K562 (cell line): Measurements from ENCODE around the gene PLOD1. TPM values are rescaled to one million over a fixed set of nuclear protein-coding genes. Genes with fewer than 3 reads are reported as not detected.
A peak's percentile ranks its signal among the peaks of the same experiment; 100 is the strongest.

Experiments
- ATAC-seq: fragments of 200-7000 bp; cut with Tn5 transposase; 3 replicates; pipeline ENCODE4 v1.9.1; 2020; ENCODE audit warnings: moderate library complexity
- BruUV-seq: library from RNA; stranded (reverse); fragments of 400-500 nt; replicated peaks from 2 replicates; lab custom pipeline; 2021; lab: Mats Ljungman, UMichigan
- CTCF ChIA-PET: fragments of 300-600 bp; formaldehyde crosslinking; extraction: SDS; loops from one replicate; lab custom pipeline; 2021; ENCODE audit warnings: low intra/inter-chr PET ratio; lab: Yijun Ruan, JAX
- POLR2A ChIA-PET: fragments of 300-600, 350-650 bp; sonication (Branson Sonifier 250); formaldehyde crosslinking; extraction: SDS; loops from one replicate; lab custom pipeline; 2021; ENCODE audit warnings: antibody characterized with exemption, inconsistent platforms; lab: Yijun Ruan, JAX
- DNase-seq, 4 experiments: peaks; one replicate each; pipeline versions ENCODE4 v3.0.0 to v3.0.0-alpha.2; 2011 to 2018; ENCODE audit warnings: low spot score in 3 of 4, mixed read lengths in 3 of 4; ENCODE audit errors: extremely low read depth in 1 of 4
- FAIRE-seq: peaks from 2 replicates; lab custom pipeline; 2011; peaks lifted over from hg19 to GRCh38; lab: Jason Lieb, UNC
- H2AFZ ChIP-seq: 2 replicates; pipeline ENCODE4 v1.6.0; 2011; ENCODE audit warnings: low read depth, low read length, control low read depth, inconsistent platforms
- H3K27ac ChIP-seq: fragments of 200-600 bp; 3 replicates; pipeline ENCODE4 v1.8.0; 2011; ENCODE audit warnings: low read depth, mild to moderate bottlenecking, control low read depth, inconsistent platforms, low read length, moderate library complexity, mixed read lengths; ENCODE audit errors: extremely low read depth
- H3K27me3 ChIP-seq, 2 experiments: fragments of 300-600 bp in 1 of 2; 2 replicates in 1 of 2; 3 replicates in 1 of 2; pipeline versions ENCODE4 v1.6.0 to v1.8.0; 2011; ENCODE audit warnings: inconsistent platforms in 2 of 2, low read length in 2 of 2, mild to moderate bottlenecking in 1 of 2, mixed read lengths in 1 of 2, moderate library complexity in 1 of 2; ENCODE audit not compliant: control insufficient read depth in 2 of 2, insufficient read depth in 2 of 2
- H3K36me3 ChIP-seq: fragments of 300-600 bp; 3 replicates; pipeline ENCODE4 v1.8.0; 2011; ENCODE audit warnings: mild to moderate bottlenecking, low read length, inconsistent platforms; ENCODE audit not compliant: control insufficient read depth, insufficient read depth
- H3K4me1 ChIP-seq, 2 experiments: fragments of 200-600 bp in 1 of 2; replicated peaks in 1 of 2; 2 replicates in 1 of 2; 3 replicates in 1 of 2; pipeline versions ENCODE4 v1.5.1 to v1.8.0; 2011; ENCODE audit warnings: inconsistent platforms in 2 of 2, low read length in 2 of 2, mild to moderate bottlenecking in 1 of 2, mixed read lengths in 1 of 2, moderate library complexity in 1 of 2; ENCODE audit not compliant: control insufficient read depth in 2 of 2, insufficient read depth in 2 of 2
- H3K4me2 ChIP-seq: 2 replicates; pipeline ENCODE4 v1.6.1; 2011; ENCODE audit warnings: low read length, control low read depth, inconsistent platforms, mixed read lengths; ENCODE audit not compliant: insufficient read depth
- H3K4me3 ChIP-seq: fragments of 200-600 bp; sonication (generic), shearing (Covaris generic); 2 replicates; pipeline ENCODE4 v1.5.1; 2016; ENCODE audit warnings: control low read depth, inconsistent platforms
- H3K79me2 ChIP-seq: fragments of 200-600 bp; 3 replicates; pipeline ENCODE4 v1.8.0; 2011; ENCODE audit warnings: low read length, inconsistent platforms; ENCODE audit not compliant: control insufficient read depth, insufficient read depth
- H3K9ac ChIP-seq, 2 experiments: 2 replicates each; pipeline versions ENCODE4 v1.6.0 to v1.6.1; 2011; ENCODE audit warnings: low read depth in 2 of 2, low read length in 2 of 2, control low read depth in 1 of 2, inconsistent platforms in 1 of 2, mild to moderate bottlenecking in 1 of 2, mixed read lengths in 1 of 2; ENCODE audit not compliant: insufficient read depth in 1 of 2
- H3K9me1 ChIP-seq: one replicate; pipeline ENCODE4 v1.6.0; 2011; ENCODE audit warnings: inconsistent platforms, mild to moderate bottlenecking, low read length, moderate library complexity; ENCODE audit not compliant: control insufficient read depth, insufficient read depth
- H3K9me3 ChIP-seq: replicated peaks from 2 replicates; pipeline ENCODE4 v1.5.1; 2011; ENCODE audit warnings: low read depth, low read length, inconsistent platforms; ENCODE audit not compliant: control insufficient read depth, insufficient read depth
- H4K20me1 ChIP-seq: replicated peaks from 2 replicates; pipeline ENCODE4 v1.6.1; 2011; ENCODE audit warnings: low read length, inconsistent platforms, mixed read lengths; ENCODE audit not compliant: control insufficient read depth, insufficient read depth
- BCOR ChIP-seq: fragments of 450-650 bp; IDR thresholded peaks from 2 replicates; pipeline ENCODE4 v1.6.1; 2016
- CREBBP ChIP-seq: IDR thresholded peaks from one replicate; pipeline ENCODE4 v1.6.1; 2012; ENCODE audit warnings: low read depth, mild to moderate bottlenecking, control low read depth, inconsistent platforms, low read length
- CTCF ChIP-seq, 3 experiments: IDR thresholded peaks in 2 of 3; conservative IDR thresholded peaks in 1 of 3; 2 replicates each; pipeline ENCODE4 v1.5.1; 2011 to 2012; ENCODE audit warnings: low read length in 3 of 3, mild to moderate bottlenecking in 3 of 3, control low read depth in 2 of 3, improper control_type of control experiment in 1 of 3, inconsistent platforms in 1 of 3, low read depth in 1 of 3, mixed read lengths in 1 of 3, moderate library complexity in 1 of 3; ENCODE audit not compliant: insufficient read depth in 2 of 3
- HNRNPH1 ChIP-seq: fragments of 200-400 bp; formaldehyde crosslinking; optimal IDR thresholded peaks from 2 replicates; pipeline ENCODE3; 2017; ENCODE audit warnings: low read depth, mild to moderate bottlenecking, low read length, moderate library complexity
- KDM1A ChIP-seq, 2 experiments: fragments of 450-650 bp; IDR thresholded peaks; 2 replicates each; pipeline ENCODE4 v1.6.1; 2016; ENCODE audit warnings: mild to moderate bottlenecking in 2 of 2
- KLF10 ChIP-seq: fragments of 250-450 bp; sonication (Bioruptor Pico); IDR thresholded peaks from 2 replicates; pipeline ENCODE4 v1.6.1; 2021; ENCODE audit warnings: matching md5 sums
- NFE2 ChIP-seq: IDR thresholded peaks from 2 replicates; pipeline ENCODE4 v1.6.1; 2014; ENCODE audit warnings: antibody characterized with exemption, low read depth
- PTBP1 ChIP-seq: fragments of 200-400 bp; formaldehyde crosslinking; IDR thresholded peaks from 2 replicates; pipeline ENCODE4 v1.6.1; 2017; ENCODE audit warnings: low read depth, low read length
- RBM25 ChIP-seq: fragments of 200-400 bp; formaldehyde crosslinking; IDR thresholded peaks from 2 replicates; pipeline ENCODE4 v1.6.1; 2018; ENCODE audit warnings: low read length, low read depth, moderate library complexity; ENCODE audit not compliant: severe bottlenecking
- RNF2 ChIP-seq: sonication (generic); IDR thresholded peaks from 2 replicates; pipeline ENCODE4 v1.6.1; 2016
- SMARCA5 ChIP-seq: fragments of 450-650 bp; IDR thresholded peaks from 2 replicates; pipeline ENCODE4 v1.6.1; 2016
- SRSF7 ChIP-seq: fragments of 200-400 bp; formaldehyde crosslinking; optimal IDR thresholded peaks from 2 replicates; pipeline ENCODE3; 2017; ENCODE audit warnings: mild to moderate bottlenecking, low read depth, low read length
- YY1 ChIP-seq, 3 experiments: IDR thresholded peaks; 2 replicates each; pipeline ENCODE4 v1.6.1; 2011; ENCODE audit warnings: low read length in 2 of 3, mild to moderate bottlenecking in 2 of 3, moderate library complexity in 2 of 3, borderline replicate concordance in 1 of 3, control low read depth in 1 of 3, low read depth in 1 of 3; ENCODE audit not compliant: insufficient read depth in 3 of 3, insufficient replicate concordance in 2 of 3, control insufficient read depth in 1 of 3, insufficient read length in 1 of 3; ENCODE audit errors: extremely low read depth in 1 of 3
- ZFP30 ChIP-seq: fragments of 250-450 bp; sonication (Bioruptor Pico); IDR thresholded peaks from 2 replicates; pipeline ENCODE4 v1.8.0; 2022; ENCODE audit warnings: moderate library complexity, mild to moderate bottlenecking, inconsistent platforms, borderline replicate concordance
- ZNF121 ChIP-seq: sonication (generic); formaldehyde crosslinking; conservative IDR thresholded peaks from 2 replicates; pipeline ENCODE4 v1.8.0; 2022; ENCODE audit warnings: missing genetic modification reagents
- WGBS: fragments of 100-300 bp; shearing (Covaris generic); methylation state at CpG from one replicate; pipeline ENCODE4 v1.1.6; 2016; ENCODE audit warnings: low coverage, mixed read lengths; ENCODE audit not compliant: insufficient coverage; ENCODE audit errors: missing lambda C conversion rate; 5-methylcytosine and 5-hydroxymethylcytosine counted together
- in situ Hi-C: fragments of 300-500 bp; cut with MboI; formaldehyde crosslinking; loops from 4 replicates; pipeline ENCODE4 v1.15.0; 2018; ENCODE audit warnings: inconsistent platforms, mixed read lengths
- intact Hi-C: fragments of 100-400 bp; cut with micrococcal nuclease; formaldehyde crosslinking; loops from 2 replicates; pipeline ENCODE4 v1.14.2; 2022
- polyA plus RNA-seq, 8 experiments: library from polyadenylated mRNA; depleted of rRNA in 4 of 8; stranded (reverse) in 5 of 8; unstranded in 3 of 8; fragments of >200 nt; fragmentation: Nextera tagmentation in 2 of 8; fragmentation: Illumina TruSeq in 1 of 8; extraction: Ambion mirVana in 2 of 8; extraction: Trizol in 1 of 8; gene quantifications; 2 replicates each; pipeline versions ENCODE4 v1.2.1 to v1.2.3, GENCODE V29; 2011 to 2014; ENCODE audit warnings: inconsistent platforms in 1 of 8, missing spikeins in 1 of 8
- total RNA-seq, 7 experiments: library from RNA; depleted of rRNA in 6 of 7; stranded (reverse); fragments of >200 nt in 6 of 7; fragmentation: Illumina TruSeq in 2 of 7; extraction: Trizol in 2 of 7; gene quantifications; 2 replicates each; pipeline versions ENCODE4 v1.2.1 to v1.2.3, GENCODE V29; 2011 to 2021; ENCODE audit warnings: low replicate concordance in 1 of 7

PLOD1 gene
- total and polyA plus RNA-seq, 9 of the 15 experiments (the other 6 are each of a cell fraction or from before 2014, with no cell fraction given): 16.6 to 90.8 (median 52.7) TPM

DNA sequence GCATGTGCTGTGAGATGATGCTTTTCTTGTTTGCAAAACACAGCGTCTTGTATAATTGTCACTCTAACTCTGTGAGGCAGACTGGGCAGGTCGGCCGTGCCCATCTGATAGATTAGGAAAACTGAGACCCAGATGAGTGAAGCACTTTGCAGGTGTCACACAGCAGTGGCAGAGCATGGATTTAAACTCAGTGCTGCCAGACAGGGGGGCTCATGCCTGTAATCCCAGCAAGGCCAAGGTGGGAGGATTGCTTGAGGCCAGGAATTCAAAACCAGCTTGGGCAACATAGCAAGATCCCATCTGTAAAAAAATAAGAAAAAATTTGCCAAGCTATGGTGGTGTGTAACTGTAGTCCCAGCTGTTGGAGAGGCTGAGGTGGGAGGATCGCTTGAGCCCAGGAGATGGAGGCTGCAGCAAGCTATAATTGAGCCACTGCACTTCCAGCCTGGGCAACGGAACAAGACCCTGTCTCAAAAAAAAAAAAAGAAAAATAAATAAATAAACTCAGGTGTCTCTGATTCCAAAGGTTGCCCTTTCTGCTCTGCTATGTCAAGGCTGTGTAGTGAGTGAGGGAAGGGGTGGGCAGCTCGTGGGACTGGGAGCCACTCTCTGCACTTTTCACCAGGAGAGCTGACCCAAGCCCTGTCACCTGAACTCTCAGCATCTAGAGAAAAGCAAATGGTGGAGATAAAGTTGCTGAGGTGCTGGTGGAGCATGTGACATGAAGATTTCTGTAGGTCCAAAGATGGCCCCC, 42.9 kb upstream of the PLOD1 start:
- Histone ChIP-seq H3K9me3 (no peaks in the 10 kb centered on the region), H4K20me1 (no peaks in the 10 kb centered on the region), H3K4me2 (no peak overlapping the region), H3K4me3 (no peak overlapping the region), H3K27ac (no peak overlapping the region), H3K9me1 (no peaks in the 10 kb centered on the region), H2AFZ (no peak overlapping the region), H3K27me3 (0 out of 5 replicates have a peak, but pooled peaks cover 0 to 3% of the 10 kb centered on the region in 2 experiments), H3K4me1 (peaks cover 6 to 25% of the 10 kb centered on the region in 2 experiments; a peak in 4 of 5 replicates), H3K79me2 (no peaks in the 10 kb centered on the region), H3K36me3 (no peaks in the 10 kb centered on the region), H3K9ac (peak overlapping the region in 1 of 2 experiments; percentile 75; a peak in 1 of 4 replicates)
- POLR2A ChIA-PET: interaction anchor here (0.8 to 7.8 kb wide), 7 partner anchors 9 to 85 kb away, joined by 3 to 93 read pairs (median 5); no protein-coding TSS in a partner anchor
- ATAC-seq: no peak
- TF ChIP-seq CTCF (IDR thresholded peaks at IDR 0.05 in 2 of 3, conservative IDR thresholded peaks at IDR 0.05 in 1 of 3; ENCODE audit: insufficient read depth in 2 of 3, low read depth in 1 of 3, low read length in 3 of 3) (no peak), SRSF7 (no peak), ZNF121 (CRISPR knock-in tag) (peak; percentile 93), BCOR (peak; percentile 78), RNF2 (no peak), NFE2 (no peak), YY1 (IDR thresholded peaks at IDR 0.05; ENCODE audit: borderline replicate concordance in 1 of 3, control insufficient read depth in 1 of 3, extremely low read depth in 1 of 3, insufficient read depth in 3 of 3, insufficient read length in 1 of 3, insufficient replicate concordance in 2 of 3, low read depth in 1 of 3, low read length in 2 of 3) (peak in 1 of 3 experiments; percentile 28), CREBBP (no peak), HNRNPH1 (no peak), SMARCA5 (peak; percentile 51; the same call in 1 of the 2 replicates), KLF10 (CRISPR knock-in tag) (no peak), ZFP30 (CRISPR knock-in tag) (no peak), KDM1A (IDR thresholded peaks at IDR 0.05) (peak; percentile 65 to 67), PTBP1 (0 out of 2 replicates have a peak, but pooled peaks have one; percentile 66), RBM25 (peak; percentile 84)
- in situ Hi-C loops: no loop called here
- CTCF ChIA-PET: interaction anchor here (0.6 to 6.9 kb wide), 4 partner anchors 49 to 135 kb away, joined by 3 to 93 read pairs (median 4); no protein-coding TSS in a partner anchor
- no TSS peak for BruUV-seq
- intact Hi-C loops: no loop called here
- 27% methylated on average over 6 of the region's 6 CpGs for WGBS
- no peak for DNase-seq
- FAIRE-seq: no peak
